HL-60/S4 treated with retinoic acid at 250 ng/mL for 4 days and 3 days (cell line): Measurements from ENCODE around the gene INPP4A.

Source experiments
- in situ Hi-C: fragments of 300-500 bp; cut with MboI; formaldehyde crosslinking; loops from 2 replicates; pipeline ENCODE4 v1.7.0; 2022; ENCODE audit warnings: low sequenced_read_pairs

INPP4A gene

GRCh38 chr2:98537390-98538126 lies 92.9 kb downstream of the INPP4A start:
- in situ Hi-C loops: no loop called here

- in situ Hi-C loops: no loop called here
These were observed 93.8 kb downstream of the INPP4A start for GRCh38 chr2:98538280-98539041.

- in situ Hi-C loops: no loop called here
These were observed 94.5 kb downstream of the INPP4A start for GRCh38 chr2:98539056-98539735.

GRCh38 chr2:98540536-98540935 lies 95.9 kb downstream of the INPP4A start:
- in situ Hi-C loops: no loop called here

- in situ Hi-C loops: no loop called here
These were observed 96.8 kb downstream of the INPP4A start for GRCh38 chr2:98541489-98541888.

- in situ Hi-C loops: no loop called here
These were observed 97.2 kb downstream of the INPP4A start for GRCh38 chr2:98541906-98542305.

GRCh38 chr2:98543214-98543613 lies 98.6 kb downstream of the INPP4A start:
- in situ Hi-C loops: no loop called here

GRCh38 chr2:98543842-98544241 lies 99.2 kb downstream of the INPP4A start:
- in situ Hi-C loops: no loop called here

- in situ Hi-C loops: no loop called here
These were observed 100.9 kb downstream of the INPP4A start for GRCh38 chr2:98545591-98545990.

GRCh38 chr2:98546186-98546585 lies 101.5 kb downstream of the INPP4A start:
- in situ Hi-C loops: no loop called here

- in situ Hi-C loops: no loop called here
These were observed 102.6 kb downstream of the INPP4A start for GRCh38 chr2:98547092-98547790.

- in situ Hi-C loops: no loop called here
These were observed 104.5 kb downstream of the INPP4A start for GRCh38 chr2:98548920-98549818.

- in situ Hi-C loops: no loop called here
These were observed 105.5 kb downstream of the INPP4A start for GRCh38 chr2:98550165-98550564.

- in situ Hi-C loops: no loop called here
These were observed 106.7 kb downstream of the INPP4A start for GRCh38 chr2:98551316-98551715.

GRCh38 chr2:98552499-98553179 lies 108.0 kb downstream of the INPP4A start:
- in situ Hi-C loops: no loop called here

- in situ Hi-C loops: no loop called here
These were observed 109.6 kb downstream of the INPP4A start for GRCh38 chr2:98554116-98554861.

- in situ Hi-C loops: no loop called here
These were observed 111.0 kb downstream of the INPP4A start for GRCh38 chr2:98555696-98556095.

GRCh38 chr2:98556344-98557033 lies 111.8 kb downstream of the INPP4A start:
- in situ Hi-C loops: no loop called here
